ENCODE measurements around the gene OSGEP. TPM values are rescaled to one million over a fixed set of nuclear protein-coding genes. Genes with fewer than 3 reads are reported as not detected.

Gene OSGEP
- total RNA-seq, 1 experiment from 2014 or later: 47.5 TPM

- Histone ChIP-seq H3K4me3 (no peak overlapping the region), H3K27me3 (no peaks in the 10 kb centered on the region), H3K36me3 (no peaks in the 10 kb centered on the region), H3K9me3 (no peaks in the 10 kb centered on the region)
- no peak for DNase-seq
These were observed 36.1 kb downstream of the OSGEP start for GRCh38 chr14:20418501-20418909.

GRCh38 chr14:20417250-20418186 is 37.1 kb downstream of the OSGEP start:
- no peaks in the 10 kb centered on the region for H3K36me3 ChIP-seq
- no peaks in the 10 kb centered on the region for H3K27me3 ChIP-seq
- no peak for DNase-seq

GRCh38 chr14:20416223-20416622 is 38.4 kb downstream of the OSGEP start:
- no peak for DNase-seq
- Histone ChIP-seq H3K36me3 (no peaks in the 10 kb centered on the region), H3K9me3 (no peaks in the 10 kb centered on the region), H3K4me3 (no peak overlapping the region), H3K27me3 (no peaks in the 10 kb centered on the region)

More at GRCh38 chr14:20417250-20418186, 37.1 kb downstream of the OSGEP start:
- H3K9me3 ChIP-seq: no peaks in the 10 kb centered on the region
- no peak overlapping the region for H3K4me3 ChIP-seq

- no peak for DNase-seq
- no peaks in the 10 kb centered on the region for H3K36me3 ChIP-seq
- H3K9me3 ChIP-seq: no peaks in the 10 kb centered on the region
- H3K27me3 ChIP-seq: no peaks in the 10 kb centered on the region
- no peak overlapping the region for H3K4me3 ChIP-seq
These were observed 38.8 kb downstream of the OSGEP start for GRCh38 chr14:20415782-20416206.

GRCh38 chr14:20413744-20414082 is 40.9 kb downstream of the OSGEP start:
- Histone ChIP-seq H3K27me3 (no peaks in the 10 kb centered on the region), H3K36me3 (no peaks in the 10 kb centered on the region), H3K4me3 (peak overlapping the region; percentile 95), H3K9me3 (no peaks in the 10 kb centered on the region)
- no peak for DNase-seq

GRCh38 chr14:20412876-20413743 is 41.5 kb downstream of the OSGEP start, which contains the start of gene TEP1:
TEP1 (minus strand) TSS chr14:20413501; CDS start chr14:20408439, 5,062 bp downstream.
- Histone ChIP-seq H3K27me3 (no peaks in the 10 kb centered on the region), H3K4me3 (peak within 1 kb of the TSS; percentile 95), H3K9me3 (no peaks in the 10 kb centered on the region), H3K36me3 (no peaks in the 10 kb centered on the region)
- peak; percentile 84 for DNase-seq

GRCh38 chr14:20412411-20412810 is 42.2 kb downstream of the OSGEP start:
- no peaks in the 10 kb centered on the region for H3K36me3 ChIP-seq
- H3K27me3 ChIP-seq: no peaks in the 10 kb centered on the region
- H3K4me3 ChIP-seq: peak overlapping the region; percentile 95
- no peaks in the 10 kb centered on the region for H3K9me3 ChIP-seq
- no peak for DNase-seq

- DNase-seq: no peak
- peaks cover 2% of the 10 kb centered on the region for H3K36me3 ChIP-seq
- H3K27me3 ChIP-seq: no peaks in the 10 kb centered on the region
- no peaks in the 10 kb centered on the region for H3K9me3 ChIP-seq
- no peak overlapping the region for H3K4me3 ChIP-seq
These were observed 45.4 kb downstream of the OSGEP start for GRCh38 chr14:20409226-20409625.

GRCh38 chr14:20403521-20403920 is 51.1 kb downstream of the OSGEP start:
- Histone ChIP-seq H3K27me3 (no peaks in the 10 kb centered on the region), H3K9me3 (no peaks in the 10 kb centered on the region), H3K4me3 (no peak overlapping the region), H3K36me3 (peaks cover 4% of the 10 kb centered on the region)
- DNase-seq: no peak

GRCh38 chr14:20400965-20401593 is 53.5 kb downstream of the OSGEP start:
- no peak for DNase-seq
- H3K4me3 ChIP-seq: no peak overlapping the region
- no peaks in the 10 kb centered on the region for H3K27me3 ChIP-seq
- H3K9me3 ChIP-seq: no peaks in the 10 kb centered on the region
- peaks cover 2% of the 10 kb centered on the region for H3K36me3 ChIP-seq

- peaks cover 2% of the 10 kb centered on the region for H3K36me3 ChIP-seq
- no peaks in the 10 kb centered on the region for H3K27me3 ChIP-seq
- H3K9me3 ChIP-seq: no peaks in the 10 kb centered on the region
- no peak overlapping the region for H3K4me3 ChIP-seq
- no peak for DNase-seq
These were observed 54.0 kb downstream of the OSGEP start for GRCh38 chr14:20400589-20400964.

GRCh38 chr14:20397511-20397910 is 57.1 kb downstream of the OSGEP start:
- Histone ChIP-seq H3K9me3 (no peaks in the 10 kb centered on the region), H3K36me3 (peaks cover 2% of the 10 kb centered on the region; the same call in 1 of the 2 replicates)

More at GRCh38 chr14:20397511-20397910, 57.1 kb downstream of the OSGEP start:
- no peak for DNase-seq
- Histone ChIP-seq H3K27me3 (no peaks in the 10 kb centered on the region), H3K4me3 (no peak overlapping the region)

Other genes with a start within 250 kb of the OSGEP start
- not detected in 2 replicates for gene OR11H6, start 231.1 kb downstream of the OSGEP start, total RNA-seq (2014; rRNA removed; shearing (Covaris generic); ENCODE audit: low replicate concordance)
- not detected in 2 replicates for gene OR11H7, start 225.8 kb downstream of the OSGEP start, total RNA-seq (2014; rRNA removed; shearing (Covaris generic); ENCODE audit: low replicate concordance)
- not detected in 2 replicates for gene OR11H4, start 215.5 kb downstream of the OSGEP start, total RNA-seq (2014; rRNA removed; shearing (Covaris generic); ENCODE audit: low replicate concordance)
- gene TTC5, start 148.9 kb downstream of the OSGEP start, total RNA-seq (2014; rRNA removed; shearing (Covaris generic); ENCODE audit: low replicate concordance): 12.6 and 36.7 TPM in 2 replicates
- 38.0 and 151 TPM in 2 replicates for gene CCNB1IP1, start 121.5 kb downstream of the OSGEP start, total RNA-seq (2014; rRNA removed; shearing (Covaris generic); ENCODE audit: low replicate concordance)
- gene PARP2, start 111.2 kb downstream of the OSGEP start, total RNA-seq (2014; rRNA removed; shearing (Covaris generic); ENCODE audit: low replicate concordance): 5.9 and 7.5 TPM in 2 replicates
- 7.4 and 8.8 TPM in 2 replicates for gene TEP1, start 41.3 kb downstream of the OSGEP start, total RNA-seq (2014; rRNA removed; shearing (Covaris generic); ENCODE audit: low replicate concordance)
- gene KLHL33, start 18.6 kb downstream of the OSGEP start, total RNA-seq (2014; rRNA removed; shearing (Covaris generic); ENCODE audit: low replicate concordance): not detected in 2 replicates
- 145 and 217 TPM in 2 replicates for gene APEX1, start 414 bp upstream of the OSGEP start, total RNA-seq (2014; rRNA removed; shearing (Covaris generic); ENCODE audit: low replicate concordance)
- 21.4 and 23.3 TPM in 2 replicates for gene PIP4P1, start 6.6 kb upstream of the OSGEP start, total RNA-seq (2014; rRNA removed; shearing (Covaris generic); ENCODE audit: low replicate concordance)
- gene PNP, start 14.6 kb upstream of the OSGEP start, total RNA-seq (2014; rRNA removed; shearing (Covaris generic); ENCODE audit: low replicate concordance): 21.3 and 26.7 TPM in 2 replicates
- not detected in 2 replicates for gene RNASE10, start 50.7 kb upstream of the OSGEP start, total RNA-seq (2014; rRNA removed; shearing (Covaris generic); ENCODE audit: low replicate concordance)
- not detected in 2 replicates for gene RNASE9, start 106.2 kb upstream of the OSGEP start, total RNA-seq (2014; rRNA removed; shearing (Covaris generic); ENCODE audit: low replicate concordance)
- not detected in 2 replicates for gene RNASE11, start 133.2 kb upstream of the OSGEP start, total RNA-seq (2014; rRNA removed; shearing (Covaris generic); ENCODE audit: low replicate concordance)
- not detected in 2 replicates for gene RNASE12, start 136.6 kb upstream of the OSGEP start, total RNA-seq (2014; rRNA removed; shearing (Covaris generic); ENCODE audit: low replicate concordance)
- gene OR6S1, start 186.9 kb upstream of the OSGEP start, total RNA-seq (2014; rRNA removed; shearing (Covaris generic); ENCODE audit: low replicate concordance): not detected in 2 replicates
- 2.3 and 6.1 TPM in 2 replicates for gene RNASE4, start 229.7 kb upstream of the OSGEP start, total RNA-seq (2014; rRNA removed; shearing (Covaris generic); ENCODE audit: low replicate concordance)
- gene ANG, start 234.0 kb upstream of the OSGEP start, total RNA-seq (2014; rRNA removed; shearing (Covaris generic); ENCODE audit: low replicate concordance): 0.42 and 3.2 TPM in 2 replicates

Data from MG63 (cell line).